ENCODE data around the gene BICDL1. TPM values are rescaled to one million over a fixed set of nuclear protein-coding genes. Genes with fewer than 3 reads are reported as not detected.

The BICDL1 gene
- total RNA-seq, 1 donor from 2014 or later, result 40.1 TPM

DNA sequence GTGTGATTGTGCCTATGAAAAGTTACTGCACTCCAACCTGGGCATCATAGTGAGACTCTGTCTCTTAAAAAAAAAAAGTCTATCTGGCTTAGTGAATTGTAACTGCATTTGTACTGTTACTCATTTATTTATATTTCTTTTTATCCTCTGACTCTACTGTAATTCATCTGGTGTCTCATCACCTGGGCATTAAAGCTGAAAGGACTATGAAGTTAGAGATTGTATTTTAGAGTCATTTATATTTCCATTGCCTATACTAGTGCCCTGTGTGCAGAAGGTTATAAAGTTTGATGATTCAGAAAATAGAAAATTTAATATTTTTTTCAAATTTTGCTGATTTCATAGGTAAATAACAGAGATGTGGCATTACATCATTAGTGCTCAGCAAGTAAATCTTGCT, 30.2 kb downstream of the BICDL1 start:
- H3K27ac Mint-ChIP-seq, result no peak overlapping the region
- DNase-seq (ENCODE audit: low spot score in 2 of 2, unreplicated experiment in 2 of 2), result no peak
- peaks cover 4% of the 10 kb centered on the region for H3K36me3 Mint-ChIP-seq
- TF ChIP-seq, protein P1, sequence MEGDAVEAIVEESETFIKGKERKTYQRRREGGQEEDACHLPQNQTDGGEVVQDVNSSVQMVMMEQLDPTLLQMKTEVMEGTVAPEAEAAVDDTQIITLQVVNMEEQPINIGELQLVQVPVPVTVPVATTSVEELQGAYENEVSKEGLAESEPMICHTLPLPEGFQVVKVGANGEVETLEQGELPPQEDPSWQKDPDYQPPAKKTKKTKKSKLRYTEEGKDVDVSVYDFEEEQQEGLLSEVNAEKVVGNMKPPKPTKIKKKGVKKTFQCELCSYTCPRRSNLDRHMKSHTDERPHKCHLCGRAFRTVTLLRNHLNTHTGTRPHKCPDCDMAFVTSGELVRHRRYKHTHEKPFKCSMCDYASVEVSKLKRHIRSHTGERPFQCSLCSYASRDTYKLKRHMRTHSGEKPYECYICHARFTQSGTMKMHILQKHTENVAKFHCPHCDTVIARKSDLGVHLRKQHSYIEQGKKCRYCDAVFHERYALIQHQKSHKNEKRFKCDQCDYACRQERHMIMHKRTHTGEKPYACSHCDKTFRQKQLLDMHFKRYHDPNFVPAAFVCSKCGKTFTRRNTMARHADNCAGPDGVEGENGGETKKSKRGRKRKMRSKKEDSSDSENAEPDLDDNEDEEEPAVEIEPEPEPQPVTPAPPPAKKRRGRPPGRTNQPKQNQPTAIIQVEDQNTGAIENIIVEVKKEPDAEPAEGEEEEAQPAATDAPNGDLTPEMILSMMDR (IDR thresholded peaks at IDR 0.05; ENCODE audit: unreplicated experiment), result no peak
- H3K4me1 Mint-ChIP-seq, result no peaks in the 10 kb centered on the region
- H3K4me3 Mint-ChIP-seq, result no peak overlapping the region
- no peaks in the 10 kb centered on the region for H3K27me3 Mint-ChIP-seq (ENCODE audit: low read depth)
- peaks cover 6% of the 10 kb centered on the region for H3K9me3 Mint-ChIP-seq

DNA sequence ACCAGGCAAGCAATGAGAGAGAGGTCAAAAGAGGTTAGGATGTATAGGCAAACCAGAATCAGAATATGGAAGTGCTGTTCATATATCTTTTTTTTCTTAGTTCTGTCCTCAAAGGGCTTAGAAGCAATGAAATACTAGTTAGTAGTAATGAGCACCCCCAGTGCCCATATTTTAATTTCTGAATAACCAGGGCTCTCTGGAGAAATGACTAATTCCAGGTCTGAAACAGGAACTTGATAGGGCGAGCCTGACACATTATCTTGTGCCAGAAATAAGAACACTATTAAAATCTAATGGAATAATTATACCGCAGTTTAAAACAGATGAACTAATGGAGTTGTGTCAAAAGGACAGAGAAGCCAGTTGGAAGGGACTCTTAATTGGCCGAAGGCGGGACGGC, 30.9 kb downstream of the BICDL1 start:
- Mint-ChIP-seq H3K27me3 (ENCODE audit: low read depth) (no peaks in the 10 kb centered on the region), H3K27ac (no peak overlapping the region), H3K9me3 (peaks cover 9% of the 10 kb centered on the region), H3K4me3 (no peak overlapping the region), H3K4me1 (no peaks in the 10 kb centered on the region), H3K36me3 (peaks cover 6% of the 10 kb centered on the region)
- TF ChIP-seq, protein P1 (IDR thresholded peaks at IDR 0.05; ENCODE audit: unreplicated experiment), result no peak
- no peak for DNase-seq (ENCODE audit: low spot score in 2 of 2, unreplicated experiment in 2 of 2)

GRCh38 chr12:120024193-120024592, 35.2 kb downstream of the BICDL1 start:
- DNase-seq (ENCODE audit: low spot score in 2 of 2, unreplicated experiment in 2 of 2), result no peak
- peaks cover 4% of the 10 kb centered on the region for H3K9me3 Mint-ChIP-seq
- H3K36me3 Mint-ChIP-seq, result peaks cover 2% of the 10 kb centered on the region
- H3K4me1 Mint-ChIP-seq, result no peaks in the 10 kb centered on the region
- no peaks in the 10 kb centered on the region for H3K27me3 Mint-ChIP-seq (ENCODE audit: low read depth)
- no peak overlapping the region for H3K4me3 Mint-ChIP-seq
- H3K27ac Mint-ChIP-seq, result no peak overlapping the region
- TF ChIP-seq, protein P1 (IDR thresholded peaks at IDR 0.05; ENCODE audit: unreplicated experiment), result no peak

DNA sequence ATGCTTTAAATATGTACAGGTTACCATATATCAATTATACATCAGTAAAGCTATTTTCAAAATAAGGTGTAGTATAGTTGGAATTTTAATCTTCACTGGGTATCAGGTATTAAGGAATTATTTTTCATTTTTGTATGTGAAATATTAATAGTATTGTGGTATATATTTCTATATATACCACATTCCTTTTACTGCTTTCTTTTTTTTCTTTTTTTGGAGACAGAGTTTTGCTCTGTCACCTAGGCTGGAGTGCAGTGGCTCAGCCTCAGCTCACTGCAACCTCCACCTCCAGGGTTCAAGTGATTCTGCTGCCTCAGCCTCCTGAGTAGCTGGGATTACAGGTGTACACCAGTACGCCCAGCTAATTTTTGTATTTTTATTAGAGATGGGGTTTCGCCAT, 36.6 kb downstream of the BICDL1 start:
- DNase-seq (ENCODE audit: low spot score in 2 of 2, unreplicated experiment in 2 of 2), result no peak
- no peak overlapping the region for H3K4me3 Mint-ChIP-seq
- H3K27ac Mint-ChIP-seq, result no peak overlapping the region
- TF ChIP-seq, protein P1 (IDR thresholded peaks at IDR 0.05; ENCODE audit: unreplicated experiment), result no peak
- peaks cover 2% of the 10 kb centered on the region for H3K36me3 Mint-ChIP-seq
- peaks cover 4% of the 10 kb centered on the region for H3K9me3 Mint-ChIP-seq
- no peaks in the 10 kb centered on the region for H3K4me1 Mint-ChIP-seq
- no peaks in the 10 kb centered on the region for H3K27me3 Mint-ChIP-seq (ENCODE audit: low read depth)

- H3K9me3 Mint-ChIP-seq, result no peaks in the 10 kb centered on the region
- H3K27ac Mint-ChIP-seq, result no peak overlapping the region
- no peaks in the 10 kb centered on the region for H3K27me3 Mint-ChIP-seq (ENCODE audit: low read depth)
- no peak overlapping the region for H3K4me3 Mint-ChIP-seq
- no peak for DNase-seq (ENCODE audit: low spot score in 2 of 2, unreplicated experiment in 2 of 2)
- no peaks in the 10 kb centered on the region for H3K4me1 Mint-ChIP-seq
- TF ChIP-seq, protein P1 (IDR thresholded peaks at IDR 0.05; ENCODE audit: unreplicated experiment), result no peak
- H3K36me3 Mint-ChIP-seq, result no peaks in the 10 kb centered on the region
These were observed 43.2 kb downstream of the BICDL1 start for GRCh38 chr12:120032242-120032641.

DNA sequence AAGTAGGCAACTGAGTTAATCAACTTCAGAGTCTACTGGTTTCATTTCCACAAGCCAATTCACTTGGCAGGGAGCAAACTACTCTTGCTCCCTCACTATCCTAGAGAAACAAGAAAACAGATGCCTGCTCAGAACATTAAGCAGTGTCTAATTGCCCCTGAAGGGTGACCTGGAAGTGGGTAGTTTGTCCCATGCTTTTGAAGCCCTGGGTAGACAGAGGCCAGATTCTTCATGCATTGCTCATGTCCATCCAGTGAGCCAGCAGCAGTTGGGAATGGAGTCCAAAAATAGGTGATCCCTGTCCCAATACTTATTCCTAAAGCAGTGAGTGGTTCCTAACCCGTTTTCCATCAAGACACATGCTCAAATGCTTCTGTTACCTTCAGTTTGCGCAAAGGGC, 48.8 kb downstream of the BICDL1 start:
- H3K36me3 Mint-ChIP-seq, result no peaks in the 10 kb centered on the region
- no peak overlapping the region for H3K27ac Mint-ChIP-seq
- no peak overlapping the region for H3K4me3 Mint-ChIP-seq
- H3K9me3 Mint-ChIP-seq, result no peaks in the 10 kb centered on the region
- H3K4me1 Mint-ChIP-seq, result peaks cover 12% of the 10 kb centered on the region
- DNase-seq (ENCODE audit: low spot score in 2 of 2, unreplicated experiment in 2 of 2), result no peak
- no peaks in the 10 kb centered on the region for H3K27me3 Mint-ChIP-seq (ENCODE audit: low read depth)
- TF ChIP-seq, protein P1 (IDR thresholded peaks at IDR 0.05; ENCODE audit: unreplicated experiment), result no peak

All from mesothelial cell of epicardium (in vitro differentiated cells).